Activated CD4-positive, alpha-beta T cell treated with anti-CD3 and anti-CD28 coated beads, Interleukin-2, amount 50 U/mL, for 4 hours (primary cell): ENCODE results near the gene PKP4.
"Not testable (repeated sequence)": the region's sequence is repeated elsewhere in the genome, so short reads cannot be mapped to it uniquely, and the experiment has no call there.

ENCODE experiments used
- DNase-seq, 2 experiments: peaks; one replicate each; pipeline ENCODE4 v3.0.0-alpha.2; 2020

Gene PKP4

DNA sequence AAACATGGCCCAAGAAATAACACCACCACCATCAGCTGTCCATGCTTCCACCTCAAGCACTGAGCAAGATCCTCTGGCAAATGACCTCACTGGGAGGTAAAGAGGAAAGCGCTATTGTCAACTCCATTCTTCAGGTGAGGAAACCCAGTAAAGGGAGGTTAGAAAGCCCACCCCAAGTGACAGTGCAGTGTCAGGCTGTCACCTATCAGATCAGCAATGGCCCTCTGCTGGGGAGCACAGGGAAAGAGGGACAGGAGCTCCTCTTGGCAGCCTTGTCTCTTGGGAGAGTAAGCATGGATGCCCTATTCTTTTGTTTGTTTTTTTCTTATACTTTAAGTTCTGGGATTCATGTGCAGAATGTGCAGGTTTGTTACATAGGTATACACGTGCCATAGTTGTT lies 234.1 kb downstream of the PKP4 start:
- no peak for DNase-seq

DNA sequence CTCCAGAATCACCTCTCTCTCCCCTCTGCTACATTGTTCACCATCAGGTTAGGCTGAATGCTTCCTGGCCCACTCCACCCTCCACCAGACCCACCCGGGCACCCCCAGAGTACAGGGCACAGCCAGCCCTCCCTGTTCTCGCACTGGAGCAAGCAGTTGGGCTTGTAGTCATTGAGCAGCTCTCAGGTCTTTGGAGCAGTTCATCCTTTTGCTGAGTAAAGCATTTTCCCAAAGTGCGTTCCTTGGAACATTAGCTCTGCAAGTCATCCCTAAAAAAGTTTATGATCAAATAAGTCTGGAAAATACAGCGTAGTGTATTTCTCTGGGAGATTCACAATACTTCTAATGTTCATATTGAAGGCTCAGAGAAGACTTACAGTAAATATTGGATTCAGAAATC lies 234.9 kb downstream of the PKP4 start:
- DNase-seq = no peak

DNA sequence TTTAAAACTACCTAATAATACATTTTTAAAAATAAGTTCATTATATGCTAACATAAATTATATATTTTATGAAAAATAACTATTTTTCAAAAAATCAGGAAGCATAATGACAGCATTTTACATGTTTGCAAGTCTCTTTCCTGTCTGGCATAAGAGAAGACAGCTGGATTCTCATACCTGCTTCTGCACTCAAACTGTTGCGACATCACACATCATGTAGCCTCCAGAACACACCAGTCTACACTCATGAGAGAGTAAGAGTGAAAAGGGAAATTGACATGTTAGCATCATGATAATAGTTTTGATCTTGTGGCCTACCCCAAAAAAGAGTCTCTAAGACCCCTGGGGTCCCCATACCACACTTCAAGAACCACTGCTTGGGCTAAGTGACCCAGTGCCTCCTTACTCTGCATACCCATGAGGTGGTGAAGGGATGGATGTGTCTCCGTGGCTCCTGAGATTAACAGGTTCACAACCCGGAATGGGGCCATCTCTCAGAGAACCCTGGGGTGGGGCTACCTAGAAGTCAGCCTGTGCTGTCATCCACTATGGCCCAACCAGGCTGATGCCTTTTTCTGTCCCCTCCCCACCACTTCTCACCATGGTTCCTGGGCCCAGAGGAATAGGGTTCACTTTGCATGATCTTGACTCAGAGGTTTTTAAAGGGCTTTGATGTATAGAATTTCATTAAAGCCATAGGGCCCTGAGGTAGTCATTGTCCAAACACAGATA lies 235.8 kb downstream of the PKP4 start:
- no peak for DNase-seq

DNA sequence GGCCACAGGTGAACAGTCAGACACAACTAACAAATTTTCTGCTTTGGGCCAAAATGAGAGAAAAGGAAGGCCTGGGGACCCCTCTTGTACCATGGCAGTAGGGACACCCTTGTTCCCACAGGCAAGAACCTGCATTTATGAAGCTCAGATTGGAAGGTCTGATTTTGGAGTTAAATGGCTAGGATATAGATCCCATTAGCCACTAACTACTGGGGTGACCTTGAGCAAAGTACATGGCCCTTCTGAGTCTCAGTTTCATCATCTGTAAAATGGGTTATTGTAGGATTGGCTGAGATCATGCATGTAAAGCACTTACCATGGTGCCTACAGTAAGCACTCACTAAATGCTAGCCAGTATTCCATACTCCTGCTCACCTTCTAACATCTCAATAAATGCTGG lies 236.7 kb downstream of the PKP4 start:
- DNase-seq = no peak

DNA sequence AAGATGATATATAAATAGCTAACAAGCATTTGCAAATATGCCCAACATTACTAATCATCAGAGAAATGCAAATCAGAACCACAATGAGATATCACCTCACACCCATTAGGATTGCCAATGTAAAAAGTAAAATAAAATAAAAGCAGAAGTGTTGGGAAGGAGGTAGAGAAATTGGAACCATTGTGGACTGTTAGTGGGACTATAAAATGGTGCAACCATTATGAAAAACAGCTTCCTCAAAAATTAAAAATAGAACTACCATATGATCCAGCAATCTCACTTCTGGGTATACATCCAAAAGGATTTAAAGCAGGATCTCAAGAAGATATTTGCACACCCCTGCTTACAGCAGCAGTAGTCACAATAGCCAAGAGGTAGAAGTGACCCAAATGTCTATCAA lies 238.6 kb downstream of the PKP4 start:
- DNase-seq = no peak

DNA sequence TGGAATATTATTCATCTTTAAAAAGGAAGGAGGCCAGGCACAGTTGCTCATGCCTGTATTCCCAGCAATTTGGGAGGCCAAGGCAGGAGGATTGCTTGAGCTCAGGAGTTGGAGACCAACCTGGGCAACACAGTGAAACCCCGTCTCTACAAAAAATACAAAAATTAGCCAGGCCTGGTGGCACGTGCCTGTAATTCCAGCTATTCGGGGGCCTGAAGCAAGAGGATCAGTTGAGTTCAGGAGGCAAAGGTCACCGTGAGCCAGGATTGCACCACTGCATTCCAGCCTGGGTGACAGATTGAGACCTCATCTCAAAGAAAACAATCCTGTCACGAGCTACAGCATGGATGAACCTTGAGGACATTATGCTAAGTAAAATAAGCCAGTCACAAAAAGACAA lies 239.0 kb downstream of the PKP4 start:
- DNase-seq = not testable (repeated sequence)

DNA sequence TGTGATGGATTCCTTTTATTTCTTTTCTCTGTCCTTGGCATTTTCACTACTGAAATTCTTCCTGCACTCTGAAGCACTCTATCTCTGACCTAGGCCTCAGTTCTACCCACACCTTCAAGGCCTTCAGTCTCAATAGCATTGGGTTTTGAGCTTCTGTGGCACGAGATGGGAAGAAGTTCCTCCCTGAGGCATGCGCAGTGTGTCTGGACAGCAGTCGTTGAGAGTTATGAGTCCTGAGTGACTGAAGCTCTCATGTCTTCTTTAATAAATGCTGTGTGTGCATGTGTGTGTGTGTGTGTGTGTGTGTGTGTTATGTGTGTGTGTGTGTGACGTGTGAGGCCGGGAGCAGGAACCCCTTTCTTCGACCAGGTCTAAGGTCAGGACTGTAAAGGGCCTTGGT lies 242.6 kb downstream of the PKP4 start:
- no peak for DNase-seq

DNA sequence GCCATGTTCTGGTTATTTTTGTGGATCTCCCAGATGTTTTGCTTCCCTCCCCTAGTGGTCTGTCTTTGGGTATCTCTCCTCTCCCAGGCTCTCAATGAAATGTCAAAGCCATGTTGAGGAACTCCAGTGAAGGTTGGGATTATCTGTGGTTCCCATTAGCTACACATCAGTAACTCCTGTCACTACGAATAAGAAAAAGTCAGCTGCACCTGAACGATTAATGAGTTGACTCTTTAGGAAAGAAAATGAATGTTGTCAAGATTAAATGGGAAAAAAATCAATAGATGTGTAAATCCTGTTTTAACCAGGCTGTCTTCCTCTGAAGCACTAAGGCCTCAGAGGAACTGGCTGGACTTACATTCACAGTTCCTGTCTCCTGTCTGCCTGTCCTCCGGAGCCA lies 244.3 kb downstream of the PKP4 start:
- DNase-seq = no peak

DNA sequence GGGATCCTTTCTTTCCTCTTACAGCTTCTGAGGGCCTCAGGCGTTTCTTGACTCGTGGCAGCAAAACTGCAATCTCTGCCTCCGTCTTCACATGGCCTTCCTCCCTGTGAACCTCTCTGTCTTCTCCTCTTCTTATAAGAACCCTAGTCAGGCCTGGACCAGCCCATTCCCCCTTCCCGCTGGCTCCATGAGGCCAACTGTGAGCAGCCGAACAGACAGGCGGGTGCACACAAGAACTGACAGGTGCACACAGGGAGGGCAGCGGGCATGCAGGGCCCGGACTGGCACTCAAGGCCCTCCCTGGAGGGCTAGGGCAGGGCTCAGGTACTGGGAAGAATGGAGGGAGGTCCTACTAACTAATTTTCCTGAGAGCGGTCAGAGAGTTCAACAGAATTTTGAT lies 246.0 kb downstream of the PKP4 start:
- no peak for DNase-seq

DNA sequence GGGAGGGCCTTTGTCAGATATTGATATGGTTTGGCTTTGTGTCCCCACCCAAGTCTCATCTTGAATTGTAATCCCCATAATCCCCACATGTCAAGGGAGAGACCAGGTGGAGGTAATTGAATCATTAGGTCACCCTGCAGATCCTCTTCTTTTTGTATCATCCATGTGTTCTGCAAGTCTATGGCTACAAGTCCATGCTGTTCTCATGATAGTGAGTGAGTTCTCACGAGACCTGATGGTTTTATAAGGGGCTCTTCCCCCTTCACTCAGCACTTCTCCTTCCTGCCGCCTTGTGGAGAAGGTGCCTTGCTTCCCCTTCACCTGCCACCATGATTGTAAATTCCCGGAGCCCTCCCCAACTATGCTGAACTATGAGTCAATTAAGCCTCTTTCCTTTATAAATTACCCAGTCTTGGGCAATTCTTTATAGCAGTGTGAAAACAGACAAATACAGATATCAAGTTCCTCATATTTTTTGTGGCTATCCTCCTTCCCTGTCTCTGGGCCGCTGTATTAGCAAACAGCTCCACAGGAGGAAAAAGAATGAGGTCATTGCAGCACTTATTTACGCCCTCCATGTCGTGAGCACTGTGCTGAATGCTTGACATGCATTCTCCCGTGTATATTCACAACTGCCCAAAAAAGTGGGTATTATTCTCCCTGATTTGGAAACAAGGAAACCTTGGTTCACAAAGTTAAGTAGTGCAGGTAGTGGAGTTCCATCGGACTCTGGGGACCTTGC lies 248.1 kb downstream of the PKP4 start:
- not testable (repeated sequence) for DNase-seq

DNA sequence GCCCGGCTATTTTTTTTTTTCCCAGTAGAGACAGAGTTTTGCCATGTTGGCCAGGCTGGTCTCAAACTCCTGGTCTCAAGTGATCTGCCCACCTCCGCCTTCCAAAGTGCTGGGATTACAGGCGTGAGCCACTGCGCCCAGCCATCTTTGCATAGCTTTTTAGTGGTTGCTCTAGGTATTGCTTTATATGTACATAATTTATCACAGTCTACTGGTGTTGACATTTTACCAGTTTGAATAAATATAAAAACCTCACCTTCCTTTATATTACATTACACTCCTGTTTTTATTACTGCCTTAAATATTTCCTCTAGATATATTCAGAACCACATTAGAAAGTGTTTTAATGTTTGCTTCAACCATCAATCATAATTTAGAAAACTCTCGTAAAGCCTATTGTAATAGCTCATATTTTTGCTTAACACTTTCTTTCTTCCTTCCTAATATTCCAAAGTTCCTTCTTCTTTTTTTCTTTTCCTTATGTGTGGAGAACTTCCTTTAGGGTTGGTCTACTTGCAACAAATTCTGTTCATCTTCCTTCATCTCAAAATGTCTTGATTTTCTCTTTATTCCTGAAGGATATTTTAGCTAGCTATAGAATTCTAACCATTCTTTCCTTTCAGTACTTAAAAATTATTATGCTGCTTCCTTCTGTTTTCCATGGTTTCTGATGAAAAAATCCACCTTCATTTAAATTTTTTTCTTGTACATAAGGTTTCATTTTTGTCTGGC lies 256.2 kb downstream of the PKP4 start:
- DNase-seq = no peak

DNA sequence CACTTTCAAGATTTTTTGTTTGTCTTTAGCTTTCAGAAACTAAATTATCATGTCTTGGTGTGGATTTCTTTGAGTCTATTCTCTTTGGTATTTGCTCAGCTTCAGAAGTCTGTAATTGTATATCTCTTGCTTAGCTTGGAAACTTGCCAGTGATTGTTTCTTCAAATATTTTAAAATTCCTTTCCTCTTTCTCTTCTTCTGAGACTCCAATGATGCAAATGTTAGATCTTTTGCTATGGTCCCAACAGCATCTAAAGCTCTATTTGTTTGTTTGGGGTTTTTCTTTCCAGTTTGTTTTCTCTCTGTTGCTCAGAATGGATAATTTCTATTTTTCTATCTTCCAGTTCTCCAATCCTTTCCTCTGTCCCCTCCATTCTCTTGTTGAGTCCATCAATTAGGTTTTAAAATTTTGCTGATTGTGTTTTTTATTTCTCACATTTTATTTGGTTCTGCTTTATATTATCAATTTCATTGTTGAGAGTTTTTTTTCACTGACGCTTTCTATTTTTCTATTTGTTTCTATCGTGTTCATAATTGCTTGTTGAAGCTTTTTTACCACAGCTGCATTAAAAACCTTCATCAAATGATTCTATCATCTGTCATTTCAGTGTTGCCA lies 256.9 kb downstream of the PKP4 start:
- no peak for DNase-seq

DNA sequence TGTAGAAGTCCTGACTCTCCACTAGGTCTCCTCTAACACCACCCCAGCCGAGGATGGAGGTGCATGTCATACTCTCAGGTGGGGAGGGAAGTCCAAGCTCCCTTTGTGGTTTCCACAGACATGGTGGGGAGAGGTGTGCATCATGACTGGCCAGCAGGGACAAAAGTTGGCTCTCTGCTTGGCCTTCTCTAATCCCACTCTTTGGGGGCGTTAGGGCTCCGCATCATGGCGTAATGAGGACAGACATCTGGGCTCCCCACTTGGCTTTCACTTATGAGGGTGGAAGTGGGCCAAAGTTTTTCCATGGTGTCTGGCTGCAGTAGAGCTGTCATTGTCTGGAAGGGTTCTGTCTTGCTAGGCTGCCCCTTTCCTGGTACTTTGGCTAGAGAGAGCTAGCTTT lies 257.7 kb downstream of the PKP4 start:
- no peak for DNase-seq

DNA sequence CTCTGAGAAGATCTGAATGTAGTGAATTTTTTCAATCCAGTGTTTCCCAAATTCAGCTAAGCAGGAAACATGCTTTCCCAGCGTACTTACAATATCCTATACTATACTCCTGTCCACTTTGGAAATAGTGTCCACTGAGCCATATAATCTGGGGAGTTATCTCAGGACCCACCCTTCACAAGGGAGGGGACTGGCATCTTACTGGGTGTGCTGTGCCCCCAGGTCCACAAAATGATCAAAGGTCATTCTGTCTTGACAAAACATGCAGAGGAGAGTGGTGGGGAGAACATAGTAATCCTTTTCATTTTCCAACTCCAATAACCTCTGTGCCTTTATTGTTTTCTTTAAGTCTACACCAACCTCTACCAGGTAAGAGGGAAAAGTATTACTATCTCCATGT lies 258.6 kb downstream of the PKP4 start:
- no peak for DNase-seq

DNA sequence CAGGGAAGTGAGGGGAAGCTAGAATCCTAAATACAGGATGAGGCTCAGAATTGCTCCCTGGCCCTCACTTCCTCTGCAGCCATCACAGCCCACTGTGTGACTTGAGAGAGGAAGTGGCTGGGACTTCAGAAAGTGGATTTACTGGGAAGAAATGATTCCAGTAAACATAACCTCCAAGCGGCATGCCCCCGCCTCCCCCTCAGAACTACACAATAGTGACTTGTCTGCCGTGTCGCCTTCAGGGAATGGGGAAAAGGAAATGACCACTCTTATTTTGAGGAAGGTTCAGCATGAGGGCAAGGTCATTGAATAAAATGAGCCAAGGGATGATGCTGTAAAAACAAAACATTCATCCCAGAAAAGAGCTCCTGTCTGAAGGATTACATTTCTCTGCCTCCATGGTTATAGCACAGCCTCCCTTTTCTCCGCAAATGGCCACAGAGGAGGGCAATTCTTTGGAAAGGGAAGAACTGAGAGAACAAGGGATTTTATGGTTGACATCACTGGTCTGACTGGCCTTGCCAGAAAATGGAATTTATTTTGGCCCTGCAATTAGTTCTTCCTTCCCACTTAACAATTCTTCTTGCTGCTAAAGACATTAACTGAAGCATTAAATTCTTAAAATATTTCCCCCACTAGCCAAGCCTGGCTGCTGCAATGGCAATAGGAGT lies 259.5 kb downstream of the PKP4 start:
- no peak for DNase-seq

DNA sequence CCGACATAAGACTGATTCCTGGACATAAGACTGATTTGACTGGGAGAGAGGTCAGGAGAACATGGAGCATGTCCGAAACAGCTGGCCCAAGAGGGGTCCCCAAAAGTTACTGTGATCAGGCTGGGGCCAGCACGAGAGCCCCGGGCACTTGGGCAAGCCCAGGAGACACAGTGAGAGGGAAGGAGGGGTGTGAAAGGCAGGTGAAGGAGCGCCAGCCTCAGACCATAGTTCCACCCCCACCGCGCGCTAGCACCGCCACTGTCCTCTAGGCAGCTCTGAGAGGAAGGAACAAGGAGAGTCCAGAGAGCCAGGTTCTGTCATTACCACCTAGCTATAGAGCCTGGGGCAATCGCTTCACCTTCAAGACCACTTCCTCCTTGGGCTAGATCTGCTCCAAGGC lies 260.2 kb downstream of the PKP4 start:
- no peak for DNase-seq

DNA sequence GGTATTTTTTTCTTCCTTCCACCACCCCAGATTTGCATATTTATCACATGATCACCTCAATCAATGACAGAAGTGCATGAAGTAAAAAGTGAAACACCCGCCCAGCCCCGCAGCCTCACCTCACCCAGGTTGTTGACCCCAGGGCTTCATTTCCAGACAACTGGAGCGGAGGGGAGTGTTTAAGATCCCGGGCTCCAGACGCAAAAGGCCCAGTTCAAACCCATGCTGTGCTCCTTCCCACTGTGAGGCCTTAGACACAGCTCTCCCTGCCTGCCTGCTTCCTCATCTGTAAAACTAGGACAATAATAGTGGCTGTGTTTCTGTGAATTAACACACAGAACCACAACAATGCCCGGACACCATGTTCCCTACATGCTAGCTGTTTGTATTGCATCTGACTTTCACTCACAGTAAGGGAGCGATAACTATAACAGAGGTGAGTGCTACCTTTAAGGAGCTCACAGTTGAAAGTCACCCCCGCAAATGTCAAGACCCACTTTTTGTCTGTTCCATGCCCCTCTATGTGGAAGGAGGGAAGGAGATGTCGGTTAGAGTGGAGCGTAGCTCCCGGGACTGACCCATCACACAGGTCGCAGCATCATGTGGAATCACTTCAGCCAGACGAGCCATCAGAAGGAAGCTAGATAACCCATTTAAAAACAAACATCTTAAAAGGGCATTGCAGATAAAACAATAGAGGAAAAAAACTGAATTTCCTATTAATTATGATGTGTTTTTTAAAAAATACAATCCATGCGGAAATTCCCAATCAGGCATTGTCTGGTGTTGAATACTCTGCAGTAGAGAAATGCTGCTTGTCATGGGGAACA lies 260.8 kb downstream of the PKP4 start:
- DNase-seq = no peak

DNA sequence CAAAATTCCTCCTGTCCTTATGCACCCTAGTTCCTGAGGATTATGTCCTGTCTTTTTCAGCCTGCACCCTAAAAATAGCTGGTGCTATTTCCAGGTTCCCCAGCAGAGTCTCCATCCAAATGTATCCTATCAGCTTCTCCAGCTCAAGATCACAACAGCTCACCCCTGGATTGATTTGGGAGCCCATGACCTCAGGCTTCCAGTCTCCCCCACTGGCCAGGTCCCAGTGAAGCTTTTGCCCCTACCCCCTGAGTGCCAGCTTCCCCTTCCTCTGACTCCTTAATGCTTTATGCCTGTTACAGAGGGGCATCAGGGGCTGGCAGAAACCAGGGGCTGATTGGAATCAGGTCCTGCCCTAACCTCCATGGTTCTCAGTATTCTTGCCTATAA lies 261.4 kb downstream of the PKP4 start:
- DNase-seq = no peak

DNA sequence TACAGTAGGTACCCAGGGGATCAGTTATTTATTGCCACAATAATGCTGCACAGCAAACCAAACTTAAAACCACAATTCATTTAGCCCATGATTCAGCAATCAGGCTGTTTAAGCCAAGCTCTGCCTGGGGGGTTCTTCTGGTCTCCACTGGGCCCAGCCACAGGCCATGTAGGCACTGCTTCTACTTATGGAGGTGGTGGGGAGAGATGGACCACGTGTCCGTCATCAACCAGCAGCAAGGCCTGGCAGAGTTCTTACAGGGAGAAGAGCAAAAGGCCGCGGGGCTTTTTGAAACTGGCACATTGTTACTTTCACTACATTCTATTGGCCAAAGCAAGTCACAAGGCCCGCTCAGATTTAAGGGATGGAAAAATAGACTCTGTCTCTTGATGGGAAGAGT lies 262.1 kb downstream of the PKP4 start:
- no peak for DNase-seq

DNA sequence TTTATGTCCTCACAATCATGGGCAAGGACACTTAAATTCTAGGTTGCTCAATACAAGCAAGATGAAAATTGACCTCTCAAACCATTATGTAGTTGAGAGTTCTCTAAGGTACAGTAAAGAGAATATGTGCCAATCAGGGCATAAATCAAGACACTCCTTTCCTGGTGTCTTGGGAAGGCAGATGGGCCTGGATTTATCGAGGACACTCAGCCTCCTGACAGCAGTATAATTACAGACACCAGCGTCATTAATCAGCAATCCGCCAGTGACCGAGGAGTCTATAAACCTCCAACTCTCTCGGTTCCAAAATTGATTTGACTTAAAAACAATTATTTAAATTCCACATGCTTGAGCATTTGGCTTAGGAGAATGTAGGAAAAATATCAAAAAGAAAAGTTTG lies 262.7 kb downstream of the PKP4 start:
- no peak for DNase-seq

DNA sequence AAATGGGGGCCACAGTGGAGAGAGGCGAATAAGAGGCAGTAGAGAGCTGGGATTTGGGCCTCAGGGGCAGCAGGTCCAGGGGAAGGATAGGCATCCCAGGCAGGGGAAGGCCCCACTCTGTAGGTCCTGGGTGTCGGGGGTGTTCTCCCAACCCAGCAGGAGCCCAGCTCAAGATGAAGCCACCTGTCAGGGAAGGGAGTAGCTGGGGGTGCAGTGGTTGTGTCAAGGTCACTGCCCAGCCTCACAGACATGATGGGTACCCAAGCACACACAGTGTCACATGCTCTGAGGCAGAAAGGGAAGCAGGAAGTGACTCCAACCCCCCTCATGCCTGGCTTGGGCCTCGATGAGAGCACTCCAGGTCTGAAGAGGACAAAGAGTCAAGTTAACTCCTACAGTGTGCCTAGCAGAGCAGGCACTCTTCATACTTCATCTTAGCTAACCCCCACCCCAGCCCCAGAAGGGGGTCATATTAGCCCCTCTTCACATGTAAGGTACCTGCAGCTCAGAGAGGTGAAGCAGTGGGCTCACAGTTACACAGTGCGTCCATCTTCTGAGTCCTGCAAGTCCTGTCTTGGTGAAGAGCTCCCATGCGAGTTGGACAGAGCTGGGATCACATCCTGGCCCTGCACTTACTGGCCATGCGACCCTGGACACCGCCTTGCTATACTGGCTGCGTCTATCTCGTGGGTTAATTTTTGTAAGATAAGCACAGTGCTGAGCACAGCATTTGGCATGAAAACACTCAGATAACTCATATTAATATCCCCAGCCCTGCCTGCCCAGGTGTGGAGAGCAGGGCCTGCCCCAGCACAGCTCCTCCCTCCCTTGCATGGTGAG lies 265.7 kb downstream of the PKP4 start:
- no peak for DNase-seq
